IPS-15b (cell line): ENCODE measurements around the gene IFT27.

ENCODE experiments used
- H3K27me3 ChIP-seq: one replicate; pipeline ENCODE4 v1.6.1; 2013; ENCODE audit warnings: low read length; ENCODE audit not compliant: control insufficient read depth, insufficient read depth
- H3K36me3 ChIP-seq: one replicate; pipeline ENCODE4 v1.6.1; 2013; ENCODE audit warnings: low read length; ENCODE audit not compliant: control insufficient read depth, insufficient read depth
- H3K4me1 ChIP-seq: one replicate; pipeline ENCODE4 v1.6.1; 2013; ENCODE audit warnings: mild to moderate bottlenecking, low read length; ENCODE audit not compliant: control insufficient read depth, insufficient read depth
- H3K4me3 ChIP-seq: one replicate; pipeline ENCODE4 v1.5.1; 2013; ENCODE audit warnings: low read depth, low read length
- H3K9ac ChIP-seq: one replicate; pipeline ENCODE4 v1.6.1; 2013; ENCODE audit warnings: low read depth, mild to moderate bottlenecking, low read length
- H3K9me3 ChIP-seq: one replicate; pipeline ENCODE4 v1.6.1; 2013; ENCODE audit warnings: mild to moderate bottlenecking, low read length; ENCODE audit not compliant: control insufficient read depth, insufficient read depth

The IFT27 gene

GRCh38 chr22:36790648-36791047, 14.7 kb upstream of the IFT27 start:
- Histone ChIP-seq H3K9me3 (no peaks in the 10 kb centered on the region), H3K4me3 (no peak overlapping the region), H3K36me3 (no peaks in the 10 kb centered on the region), H3K9ac (no peak overlapping the region), H3K4me1 (no peaks in the 10 kb centered on the region), H3K27me3 (no peaks in the 10 kb centered on the region)

- H3K27me3 ChIP-seq: no peaks in the 10 kb centered on the region
Observed at GRCh38 chr22:36787204-36787988, 11.5 kb upstream of the IFT27 start.

DNA sequence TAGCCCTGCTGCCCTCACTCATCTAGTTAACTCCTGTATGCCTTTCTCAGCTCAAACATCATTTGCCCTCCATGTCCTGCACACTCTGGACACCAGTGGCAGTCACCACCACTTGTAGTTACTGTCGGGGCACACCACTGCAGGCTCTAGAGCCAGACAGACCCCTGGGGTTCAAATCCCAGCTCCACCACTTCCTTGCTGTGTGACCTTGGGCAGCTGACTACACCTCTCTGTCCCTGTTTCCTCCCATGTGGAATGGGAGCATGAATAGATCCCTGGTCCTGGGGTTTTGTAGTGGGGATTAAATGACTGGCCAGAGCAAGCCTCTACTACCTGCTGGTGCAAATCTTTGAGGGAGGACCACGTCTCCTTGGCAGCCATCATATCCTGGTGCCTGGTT, 7.8 kb upstream of the IFT27 start:
- H3K4me1 ChIP-seq: peaks cover 2% of the 10 kb centered on the region
- H3K36me3 ChIP-seq: no peaks in the 10 kb centered on the region
- H3K9me3 ChIP-seq: no peaks in the 10 kb centered on the region
- no peaks in the 10 kb centered on the region for H3K27me3 ChIP-seq
- no peak overlapping the region for H3K9ac ChIP-seq
- H3K4me3 ChIP-seq: no peak overlapping the region

More at GRCh38 chr22:36787204-36787988, 11.5 kb upstream of the IFT27 start:
- Histone ChIP-seq H3K4me1 (no peaks in the 10 kb centered on the region), H3K36me3 (no peaks in the 10 kb centered on the region), H3K4me3 (no peak overlapping the region), H3K9me3 (no peaks in the 10 kb centered on the region), H3K9ac (no peak overlapping the region)

- Histone ChIP-seq H3K27me3 (peaks cover 9% of the 10 kb centered on the region), H3K4me1 (peaks cover 2% of the 10 kb centered on the region), H3K9me3 (no peaks in the 10 kb centered on the region), H3K9ac (no peak overlapping the region), H3K36me3 (no peaks in the 10 kb centered on the region), H3K4me3 (peak overlapping the region; percentile 18)
Observed at GRCh38 chr22:36781656-36782627, 6.0 kb upstream of the IFT27 start.

DNA sequence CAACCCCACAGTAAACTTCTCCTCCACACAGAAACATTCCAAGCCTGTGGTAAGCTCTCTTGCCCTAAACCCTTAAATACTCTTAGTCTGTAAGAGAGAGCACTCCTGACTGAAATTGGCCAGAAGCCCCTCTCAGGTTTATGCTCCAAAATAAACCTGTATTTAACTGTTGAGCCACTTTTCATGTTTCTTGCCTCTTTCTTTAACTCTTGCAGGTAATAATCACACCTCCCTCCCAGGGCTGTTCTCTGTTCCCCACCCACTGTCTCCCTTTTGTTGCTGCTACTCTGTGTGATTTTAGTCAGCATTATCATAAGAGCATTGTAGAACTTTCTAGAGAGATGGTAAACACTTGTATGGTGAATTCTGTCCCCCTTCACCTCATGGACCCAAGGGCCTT, 2.1 kb upstream of the IFT27 start:
- H3K27me3 ChIP-seq: peaks cover 12% of the 10 kb centered on the region
- no peak overlapping the region for H3K9ac ChIP-seq
- peaks cover 8% of the 10 kb centered on the region for H3K4me1 ChIP-seq
- H3K36me3 ChIP-seq: no peaks in the 10 kb centered on the region
- no peak overlapping the region for H3K4me3 ChIP-seq
- no peaks in the 10 kb centered on the region for H3K9me3 ChIP-seq

GRCh38 chr22:36776722-36777121, 803 bp upstream of the IFT27 start:
- peak overlapping the region; percentile 33 for H3K4me3 ChIP-seq
- no peaks in the 10 kb centered on the region for H3K9me3 ChIP-seq
- H3K36me3 ChIP-seq: no peaks in the 10 kb centered on the region
- peak overlapping the region; percentile 47 for H3K9ac ChIP-seq
- peaks cover 7% of the 10 kb centered on the region for H3K4me1 ChIP-seq
- H3K27me3 ChIP-seq: peaks cover 12% of the 10 kb centered on the region

DNA sequence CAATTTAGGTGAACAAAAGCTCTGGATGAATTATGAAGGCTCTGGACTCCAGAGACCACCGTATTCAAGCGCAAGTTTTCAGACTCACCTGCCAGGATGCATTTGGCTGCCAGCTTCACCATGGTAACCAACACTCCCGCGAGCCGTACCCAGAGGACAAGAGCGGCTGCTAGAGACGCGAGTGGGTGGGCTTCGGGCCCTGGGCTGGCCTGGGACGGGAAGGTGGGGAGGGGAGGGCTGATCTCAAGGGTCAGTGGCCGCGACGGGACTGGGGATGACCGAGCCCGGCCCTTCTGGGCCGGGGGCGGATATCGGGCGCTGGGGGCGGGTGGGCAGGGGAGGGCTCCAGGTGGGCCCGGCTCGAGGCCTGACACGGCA, 344 bp downstream of the IFT27 start:
- peaks cover 12% of the 10 kb centered on the region for H3K27me3 ChIP-seq
- H3K4me3 ChIP-seq: peak overlapping the region; percentile 79
- no peaks in the 10 kb centered on the region for H3K36me3 ChIP-seq
- no peaks in the 10 kb centered on the region for H3K9me3 ChIP-seq
- H3K9ac ChIP-seq: peak overlapping the region; percentile 56
- H3K4me1 ChIP-seq: peaks cover 6% of the 10 kb centered on the region

- peaks cover 12% of the 10 kb centered on the region for H3K27me3 ChIP-seq
- no peaks in the 10 kb centered on the region for H3K9me3 ChIP-seq
- H3K4me1 ChIP-seq: peaks cover 6% of the 10 kb centered on the region
Observed at GRCh38 chr22:36773935-36774334, 2.0 kb downstream of the IFT27 start.

GRCh38 chr22:36772451-36772850, 3.5 kb downstream of the IFT27 start:
- Histone ChIP-seq H3K4me3 (no peak overlapping the region), H3K9ac (no peak overlapping the region), H3K27me3 (peaks cover 8% of the 10 kb centered on the region), H3K4me1 (peaks cover 6% of the 10 kb centered on the region), H3K9me3 (no peaks in the 10 kb centered on the region), H3K36me3 (peaks cover under 1% of the 10 kb centered on the region)

More at GRCh38 chr22:36773935-36774334, 2.0 kb downstream of the IFT27 start:
- H3K4me3 ChIP-seq: no peak overlapping the region
- H3K9ac ChIP-seq: no peak overlapping the region
- no peaks in the 10 kb centered on the region for H3K36me3 ChIP-seq

GRCh38 chr22:36771356-36772063, 4.4 kb downstream of the IFT27 start:
- Histone ChIP-seq H3K27me3 (no peaks in the 10 kb centered on the region), H3K36me3 (peaks cover 6% of the 10 kb centered on the region), H3K4me3 (no peak overlapping the region), H3K4me1 (peaks cover 6% of the 10 kb centered on the region), H3K9ac (no peak overlapping the region), H3K9me3 (no peaks in the 10 kb centered on the region)

- H3K4me3 ChIP-seq: no peak overlapping the region
- H3K36me3 ChIP-seq: peaks cover 6% of the 10 kb centered on the region
- no peak overlapping the region for H3K9ac ChIP-seq
- H3K9me3 ChIP-seq: no peaks in the 10 kb centered on the region
- no peaks in the 10 kb centered on the region for H3K27me3 ChIP-seq
- peaks cover 6% of the 10 kb centered on the region for H3K4me1 ChIP-seq
Observed at GRCh38 chr22:36770513-36771231, 5.2 kb downstream of the IFT27 start.
